ENCODE data around the gene EIF5A.

The EIF5A gene

DNA sequence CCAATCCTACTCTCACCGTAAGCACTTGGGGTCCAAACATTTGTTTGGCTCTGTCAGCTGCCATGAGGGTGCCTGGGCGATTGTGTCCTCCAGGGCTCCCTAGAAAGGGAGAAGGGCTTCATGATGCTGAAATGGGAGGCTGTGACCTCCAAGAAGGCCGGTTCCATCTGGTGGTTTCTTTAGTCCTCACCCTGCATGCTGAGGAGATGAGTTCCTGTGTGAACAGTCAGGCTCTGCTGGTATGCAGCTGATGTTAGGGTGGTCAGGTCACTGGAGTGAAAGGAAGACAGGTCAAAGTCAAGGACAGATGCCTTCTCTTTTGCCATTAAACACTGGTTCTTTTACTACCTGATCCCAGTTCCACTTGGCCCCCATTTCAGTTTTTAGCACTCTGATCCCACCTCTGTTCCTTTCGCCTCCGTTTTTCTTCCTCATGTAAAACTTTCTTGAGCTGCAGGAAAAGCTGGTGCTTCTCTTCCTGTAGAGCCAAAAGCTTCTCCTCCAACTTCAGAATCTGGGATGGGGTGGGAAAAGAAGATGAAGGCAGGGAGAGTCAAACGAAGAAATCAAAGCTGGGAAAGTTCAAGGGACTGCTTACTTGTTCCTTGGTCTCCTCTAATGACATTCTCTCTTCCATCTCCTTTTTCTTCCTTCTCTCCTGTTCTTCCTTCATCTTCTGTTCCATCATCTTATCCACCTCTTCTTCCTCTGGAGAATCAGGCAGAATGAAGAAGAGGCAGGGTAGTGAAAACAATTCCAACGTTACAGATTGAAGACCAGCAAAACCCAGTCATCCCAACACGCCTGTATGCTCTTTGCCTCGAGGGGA lies 6.7 kb downstream of the EIF5A start:
- DNase-seq, result peak; percentile 62

DNA sequence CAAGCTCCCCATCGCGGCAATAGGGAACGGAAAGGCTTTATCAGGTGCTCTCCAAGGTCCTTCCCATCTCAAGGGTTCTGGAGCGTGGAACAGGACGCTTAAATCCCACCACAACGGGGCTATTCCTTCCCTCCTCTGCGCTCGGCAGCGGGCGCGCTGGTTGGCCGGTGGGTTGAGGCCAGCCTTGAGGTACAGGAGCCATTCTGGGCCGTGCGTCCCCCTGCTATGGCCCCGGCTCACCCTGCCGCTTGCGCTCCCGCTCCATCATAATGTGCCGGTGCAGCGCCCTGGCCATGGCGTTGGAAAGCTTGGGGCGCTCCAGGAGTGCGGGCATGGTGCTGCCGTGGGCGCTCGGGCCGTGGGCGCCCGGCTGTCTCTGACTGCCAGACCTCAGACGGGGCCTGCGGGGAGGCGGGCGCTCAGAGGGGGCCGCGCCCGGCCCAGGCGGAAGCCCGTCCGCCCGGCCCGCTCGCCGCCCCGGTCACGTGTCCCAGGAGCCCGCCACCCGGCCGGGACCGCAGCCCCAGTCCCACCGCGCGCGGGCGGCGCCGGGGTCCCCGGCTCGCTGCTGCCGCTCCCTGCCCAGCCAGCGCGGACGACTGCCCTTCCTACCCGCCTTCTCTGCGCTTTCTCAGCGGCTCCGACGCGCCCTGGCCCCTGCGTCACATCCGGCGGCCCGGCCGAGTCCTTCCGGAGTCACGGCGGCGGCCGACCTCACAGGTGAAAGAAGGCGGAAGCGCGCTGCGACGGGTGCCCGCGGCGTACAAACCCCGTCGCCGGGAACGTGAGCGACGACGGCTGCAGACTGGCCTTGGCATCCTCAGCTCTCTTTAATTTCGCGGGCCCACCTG lies 7.5 kb downstream of the EIF5A start, which contains the start of gene GPS2:
TSS of gene GPS2 (minus strand) at position 642 of the 851 bp plus-strand sequence. CDS start at position 334, 308 bp downstream.
- peak; percentile 86 for DNase-seq

DNA sequence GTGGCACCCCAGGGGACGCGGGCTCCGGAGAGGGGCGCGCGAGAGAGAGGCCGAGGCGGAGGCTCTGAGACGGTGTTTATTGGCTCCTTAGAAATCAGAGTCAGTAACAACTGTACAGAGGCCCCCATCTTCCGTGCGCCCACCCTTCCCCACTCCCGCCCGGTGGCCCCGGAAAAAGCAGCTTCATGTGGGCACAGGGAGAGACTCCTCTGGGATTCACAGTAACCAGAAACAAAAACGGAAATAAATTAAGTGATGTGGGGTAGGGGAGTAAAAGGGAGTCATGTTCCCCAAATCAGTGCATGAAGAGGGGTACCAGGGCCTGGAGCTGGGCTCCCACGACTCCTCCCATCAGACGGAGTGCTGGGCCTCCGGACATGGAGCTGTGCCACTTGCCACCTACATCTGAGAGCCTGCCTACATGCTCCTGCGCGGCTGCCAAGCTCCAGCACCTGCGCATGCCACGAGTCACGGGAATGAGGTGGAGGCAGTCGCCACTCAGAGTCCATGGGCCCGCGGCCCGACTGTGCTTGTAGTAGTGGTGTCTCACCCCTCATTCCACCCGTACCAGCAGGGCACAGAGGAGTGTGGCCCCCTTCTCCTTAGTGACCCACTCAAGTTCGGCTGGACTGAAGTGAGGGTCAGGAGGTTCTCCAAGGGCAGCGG lies 8.3 kb downstream of the EIF5A start:
- DNase-seq, result no peak

DNA sequence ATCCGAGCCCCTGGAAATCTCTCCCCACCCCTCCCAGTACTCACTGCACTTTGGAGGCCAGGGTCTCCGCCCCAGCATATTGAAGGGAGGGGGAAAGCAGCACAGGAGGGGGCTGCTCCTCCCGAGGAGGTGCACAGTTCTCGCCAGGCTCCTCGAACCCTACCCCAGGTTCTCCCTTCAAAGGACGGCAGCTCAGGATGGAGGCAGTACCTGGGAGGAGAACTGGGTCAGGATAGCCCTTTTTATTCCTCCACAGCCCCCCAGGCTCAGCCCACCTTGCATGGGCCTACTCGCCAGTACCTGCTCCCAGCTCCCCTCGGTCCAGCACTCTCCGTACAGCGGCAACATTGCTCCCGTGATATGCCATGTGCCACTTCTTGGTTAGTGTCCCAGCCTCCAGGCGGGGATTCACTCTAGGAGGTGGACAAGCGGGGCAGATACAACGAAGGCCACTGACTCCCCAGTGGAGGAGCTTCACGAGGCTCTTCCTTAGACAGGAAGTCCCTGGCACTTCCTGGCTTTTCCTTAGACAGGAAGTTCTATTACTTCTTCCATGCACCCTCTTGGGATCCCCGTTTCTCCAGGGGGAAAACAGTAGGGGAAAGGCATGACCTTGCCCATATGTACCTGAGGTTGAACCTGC lies 9.9 kb downstream of the EIF5A start:
- no peak for DNase-seq

DNA sequence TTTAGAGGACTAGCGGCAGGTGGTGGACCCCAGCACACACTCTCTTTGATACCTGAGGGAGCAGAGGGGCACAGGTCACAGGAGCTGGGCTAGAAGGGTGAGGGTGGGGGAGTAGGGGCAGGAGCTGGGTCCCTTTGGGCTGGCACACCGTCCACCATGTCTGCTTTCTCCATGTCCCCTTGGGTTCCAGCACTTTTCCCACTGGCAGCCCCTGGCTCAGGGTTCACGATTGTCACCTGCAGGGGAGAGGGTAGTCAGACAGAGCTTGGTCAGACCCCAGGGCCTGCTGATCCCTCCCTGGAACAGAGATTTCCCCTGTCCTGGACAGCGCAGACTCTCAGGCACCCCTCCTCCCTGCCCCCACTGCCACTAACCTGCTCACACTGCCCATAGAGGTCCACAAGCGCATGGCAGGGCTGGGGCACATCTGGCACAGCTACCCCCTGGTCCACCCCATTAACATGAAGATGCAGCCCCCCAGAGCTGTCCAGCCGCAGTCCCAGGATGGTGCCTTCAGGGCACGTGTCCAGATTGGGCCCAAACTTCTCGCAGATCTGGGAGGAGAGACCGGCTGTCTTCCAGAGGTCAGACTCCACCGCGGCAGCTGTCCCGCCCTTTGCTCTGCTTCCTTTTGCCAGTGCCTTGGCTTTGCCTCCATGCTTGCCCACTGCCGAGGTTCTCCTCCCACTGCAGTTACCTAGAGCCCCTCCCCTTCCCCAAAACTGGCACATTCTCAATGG lies 10.9 kb downstream of the EIF5A start:
- no peak for DNase-seq

DNA sequence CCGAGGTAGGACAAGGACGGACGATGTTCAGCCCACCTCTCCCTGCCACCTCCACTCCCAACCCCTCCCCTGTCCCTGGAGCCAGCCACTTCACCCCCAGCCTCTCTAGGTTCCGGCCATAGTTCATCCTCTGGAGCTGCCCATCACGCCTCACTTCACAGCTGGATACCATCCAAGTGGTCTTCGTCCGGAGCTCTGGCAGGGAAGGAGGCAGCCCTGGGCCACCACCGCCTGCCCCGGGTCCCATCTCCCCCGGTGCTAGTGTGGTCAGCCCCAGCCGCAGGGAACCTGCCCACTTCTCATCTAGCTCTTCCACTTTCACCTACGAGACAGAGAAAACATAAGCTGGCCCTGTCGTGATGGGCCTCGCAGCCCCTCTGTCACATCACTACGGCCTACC lies 14.0 kb downstream of the EIF5A start:
- DNase-seq, result no peak

DNA sequence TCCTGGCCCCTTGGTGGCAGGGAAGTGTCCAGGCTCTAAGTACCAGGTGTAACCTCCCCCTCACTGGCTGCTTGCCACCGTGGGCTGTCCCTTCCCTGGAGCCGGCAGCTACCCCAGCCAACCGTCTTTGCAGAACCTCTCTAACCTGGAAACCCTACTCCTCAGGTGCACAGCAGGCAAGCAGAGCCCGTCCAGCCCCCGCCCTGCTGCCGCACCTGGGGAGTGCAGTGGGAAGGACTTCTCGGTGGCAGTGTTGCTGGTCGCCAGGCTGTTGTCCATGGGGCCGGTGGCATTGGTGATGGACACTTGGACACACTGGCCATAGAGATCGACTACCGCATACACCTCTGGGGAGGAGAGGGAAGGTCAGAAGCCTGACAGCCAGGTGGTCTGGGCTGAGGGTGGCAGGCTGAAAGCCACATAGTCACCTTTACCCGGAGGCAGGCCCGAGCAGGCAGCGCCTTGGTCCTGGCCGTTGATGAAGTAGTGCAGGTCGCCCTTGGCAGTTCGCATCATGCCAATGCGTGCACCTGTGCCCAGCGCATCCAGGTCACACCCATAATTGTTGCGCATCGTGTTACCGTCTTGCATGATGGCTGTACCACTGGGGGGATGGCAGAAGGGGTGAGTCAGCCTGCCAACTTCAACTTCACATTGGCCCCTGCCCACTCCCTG lies 15.2 kb downstream of the EIF5A start:
- no peak for DNase-seq

DNA sequence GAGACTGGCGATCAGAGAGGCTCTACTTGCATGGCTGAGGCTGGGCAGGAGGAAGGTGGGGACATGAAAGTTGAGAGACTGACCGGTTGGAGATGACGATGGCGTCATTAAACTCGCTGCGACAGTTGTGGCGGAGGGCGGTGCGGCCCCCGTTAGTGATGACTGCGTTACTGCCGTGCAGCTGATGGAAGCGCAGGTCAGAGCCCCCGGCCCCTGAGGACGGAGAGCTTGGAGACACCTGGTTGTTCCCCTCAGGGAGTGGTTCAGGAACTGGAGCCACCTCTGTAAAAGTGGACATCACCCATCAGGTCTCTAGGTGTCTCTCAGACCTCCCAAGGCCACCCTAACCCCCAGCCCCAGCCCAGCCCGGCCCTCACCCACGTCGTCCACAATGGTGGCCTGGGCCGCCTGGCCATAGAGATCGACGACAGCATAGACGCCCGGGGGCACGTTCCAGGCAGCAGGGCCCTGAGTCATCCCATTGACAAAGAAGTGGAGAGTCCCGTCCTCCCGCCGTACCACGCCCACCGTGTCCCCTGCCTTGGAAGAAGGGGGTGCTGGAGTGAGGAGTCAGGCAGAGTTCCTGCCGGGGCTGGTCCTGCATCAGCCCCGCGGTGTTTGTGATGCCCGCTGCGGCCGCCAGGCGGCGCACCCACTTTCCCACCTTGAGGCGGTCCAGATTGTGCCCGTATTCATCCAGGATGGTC lies 16.5 kb downstream of the EIF5A start:
- DNase-seq, result peak; percentile 52

DNA sequence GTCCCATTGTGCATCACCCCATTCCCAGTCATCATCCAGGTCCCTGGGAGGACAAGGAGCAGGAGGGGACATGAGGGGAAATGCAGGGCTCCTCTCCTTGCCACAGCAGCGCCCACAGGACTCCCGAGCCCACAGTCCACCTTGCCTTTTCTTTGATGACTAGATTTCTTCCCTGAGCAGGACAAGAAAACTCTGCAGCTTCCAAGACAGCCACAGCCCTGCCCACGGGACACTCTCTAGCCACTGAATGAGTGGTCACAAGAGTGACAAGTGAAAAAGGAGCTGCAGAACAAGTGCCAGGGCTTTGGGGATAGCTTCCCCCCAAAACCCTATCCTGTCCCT lies 17.0 kb downstream of the EIF5A start:
- no peak for DNase-seq

DNA sequence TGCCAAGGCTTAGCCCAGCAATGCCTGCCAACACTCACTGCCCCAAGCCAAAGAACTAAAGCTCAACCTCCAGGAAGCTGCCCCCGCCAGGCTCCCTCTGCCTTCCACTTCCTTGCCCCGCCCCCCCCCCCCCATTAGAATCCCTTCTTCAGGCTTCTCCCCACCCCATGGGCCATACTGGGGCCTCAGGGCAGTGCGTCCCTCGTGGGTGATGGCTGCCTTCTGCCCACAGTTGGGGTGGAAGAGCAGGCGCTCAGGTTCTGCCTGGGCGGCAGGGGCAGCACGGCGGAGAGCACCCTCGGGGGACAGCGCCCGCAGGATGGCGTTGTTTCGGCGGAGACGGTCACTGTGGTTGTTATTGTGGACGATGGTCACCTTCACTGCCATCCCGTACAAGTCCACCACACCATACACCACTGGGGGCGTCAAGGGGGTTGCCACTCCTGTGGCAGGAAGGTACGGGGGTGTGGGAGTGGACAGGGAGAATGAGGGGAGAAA lies 17.7 kb downstream of the EIF5A start:
- no peak for DNase-seq

DNA sequence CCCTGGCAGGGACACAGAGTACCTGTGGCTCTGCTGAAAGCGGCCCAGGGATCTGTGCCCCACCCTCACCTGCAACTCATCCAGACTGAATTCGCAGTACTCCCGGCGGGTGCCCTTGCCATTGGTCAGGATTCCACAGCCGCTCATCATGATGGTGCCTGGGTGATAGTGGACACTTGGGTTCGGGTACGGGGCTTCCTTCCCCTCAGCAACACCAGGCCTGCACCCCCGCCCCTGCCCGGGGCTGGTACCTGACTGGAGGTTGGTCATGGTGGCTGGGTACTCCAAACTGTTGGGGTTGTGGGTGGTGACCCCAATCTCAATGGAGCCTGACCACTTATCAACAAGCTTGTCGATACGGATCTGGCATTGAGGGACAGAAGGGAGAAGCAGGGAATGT lies 18.8 kb downstream of the EIF5A start:
- DNase-seq, result no peak

DNA sequence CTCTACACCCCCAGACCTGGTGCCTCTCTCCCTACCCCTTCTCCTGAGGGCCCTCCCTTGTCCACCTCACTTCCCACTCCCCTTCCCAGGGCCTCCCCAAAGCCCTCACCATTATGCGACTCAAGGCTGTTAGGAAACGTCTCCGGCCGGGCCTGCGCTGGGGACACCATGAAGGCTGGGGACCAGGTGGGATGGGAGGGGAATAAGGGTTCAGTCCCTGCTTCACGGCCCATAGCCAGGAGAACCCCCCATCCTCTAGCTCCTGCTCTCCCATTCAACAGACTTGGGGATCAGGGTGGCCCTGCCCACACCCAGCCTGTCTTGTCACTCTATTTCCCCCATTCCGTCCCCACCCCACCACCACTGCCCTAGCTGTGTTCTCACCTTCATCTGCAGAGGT lies 19.6 kb downstream of the EIF5A start:
- no peak for DNase-seq

DNA sequence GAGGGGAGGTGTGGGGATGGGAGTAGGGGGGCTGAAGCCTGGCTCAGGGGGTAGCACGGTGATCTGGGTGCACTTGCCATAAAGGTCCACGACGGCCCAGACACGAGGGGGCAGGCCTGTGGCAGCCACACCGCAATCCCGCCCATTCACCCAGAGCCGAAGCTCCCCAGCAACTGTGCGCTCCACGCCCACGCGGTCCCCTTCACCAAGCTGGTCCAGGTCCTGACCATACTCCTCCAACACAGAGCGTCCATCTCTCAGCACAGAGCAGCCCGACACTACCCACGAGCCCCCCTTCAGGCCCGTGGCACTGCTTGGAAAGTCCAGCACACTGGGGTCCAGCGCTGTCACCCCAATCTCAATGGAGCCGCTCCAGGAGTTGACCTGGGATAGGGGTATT lies 20.1 kb downstream of the EIF5A start:
- DNase-seq, result no peak

DNA sequence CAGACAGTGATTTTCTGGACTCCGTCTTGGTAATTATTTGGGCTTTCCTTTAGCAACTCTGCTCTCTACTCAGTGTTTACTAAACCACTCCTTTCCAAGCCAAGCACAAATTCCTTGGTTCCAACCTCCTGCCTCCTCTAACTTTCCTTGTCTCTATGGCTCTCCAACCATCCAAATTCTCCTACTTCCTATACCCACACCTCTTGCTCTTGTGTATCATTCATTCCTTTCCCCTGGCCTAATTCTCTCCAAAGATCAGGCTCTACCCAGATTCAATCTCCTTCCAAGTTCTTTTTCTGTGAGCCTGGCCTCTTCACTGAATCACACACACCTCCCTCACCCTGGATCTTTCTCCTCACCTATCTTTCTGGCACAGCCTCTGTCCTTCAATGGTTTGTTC lies 20.6 kb downstream of the EIF5A start:
- DNase-seq, result no peak

DNA sequence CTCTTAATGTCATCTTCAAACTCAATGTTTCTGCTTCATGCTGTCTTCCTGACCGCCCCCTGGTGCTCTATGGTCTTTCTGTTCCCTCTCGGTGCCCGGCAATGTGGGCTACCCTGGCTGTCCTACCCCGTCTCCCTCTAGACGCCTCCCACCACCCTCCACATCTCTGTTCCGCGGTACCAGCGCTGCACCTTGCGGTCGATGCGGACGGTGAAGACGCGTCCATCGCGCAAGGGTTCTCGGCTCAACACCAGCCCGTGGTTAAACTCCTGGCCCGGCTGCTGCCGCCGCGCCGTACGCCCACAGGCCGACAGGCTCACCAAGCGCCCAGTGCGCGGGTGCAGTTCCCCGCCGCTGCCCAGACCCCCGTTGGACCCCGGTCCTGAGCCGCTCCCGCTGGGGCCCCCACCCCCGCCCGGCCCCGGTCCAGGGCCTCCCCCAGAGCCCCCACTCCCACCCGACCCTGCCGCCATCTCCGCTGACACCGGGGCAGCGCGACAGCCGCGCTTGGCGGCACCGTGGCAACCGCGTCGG lies 21.5 kb downstream of the EIF5A start, which contains the start of gene NEURL4:
TSS of gene NEURL4 (minus strand) at position 496 of the 534 bp plus-strand sequence. CDS start at position 473, 23 bp downstream.
- DNase-seq, result peak; percentile 45

DNA sequence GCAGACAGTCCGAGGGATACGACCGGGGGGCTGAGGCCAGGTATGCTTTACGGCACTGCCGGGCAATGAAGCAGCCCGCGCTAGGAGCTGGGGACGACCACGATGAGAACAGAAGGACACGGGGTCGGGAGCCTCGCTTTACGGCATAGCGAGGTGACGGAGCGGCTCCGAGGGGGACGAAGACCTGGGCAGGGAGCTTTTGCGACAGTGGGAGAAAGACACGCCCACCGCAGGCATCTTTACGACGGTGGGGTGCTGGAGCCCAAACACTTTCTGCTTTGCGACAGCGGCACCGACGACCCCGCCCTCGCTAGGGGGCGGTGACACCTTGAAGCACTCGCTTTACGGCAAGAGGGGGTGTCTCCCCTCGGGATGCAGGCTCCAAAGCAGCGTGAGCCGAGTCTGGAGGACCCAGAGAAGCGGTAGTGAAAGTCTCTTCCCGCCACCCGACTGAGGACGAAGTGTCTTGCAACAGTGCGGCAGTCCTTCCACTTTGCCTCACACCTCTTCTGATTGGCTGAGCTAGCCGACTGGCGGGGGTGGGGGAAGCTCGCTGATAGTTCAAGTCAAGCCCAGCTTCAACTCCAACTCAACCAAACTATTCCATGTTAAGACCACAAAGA lies 22.1 kb downstream of the EIF5A start:
- DNase-seq, result peak; percentile 99

DNA sequence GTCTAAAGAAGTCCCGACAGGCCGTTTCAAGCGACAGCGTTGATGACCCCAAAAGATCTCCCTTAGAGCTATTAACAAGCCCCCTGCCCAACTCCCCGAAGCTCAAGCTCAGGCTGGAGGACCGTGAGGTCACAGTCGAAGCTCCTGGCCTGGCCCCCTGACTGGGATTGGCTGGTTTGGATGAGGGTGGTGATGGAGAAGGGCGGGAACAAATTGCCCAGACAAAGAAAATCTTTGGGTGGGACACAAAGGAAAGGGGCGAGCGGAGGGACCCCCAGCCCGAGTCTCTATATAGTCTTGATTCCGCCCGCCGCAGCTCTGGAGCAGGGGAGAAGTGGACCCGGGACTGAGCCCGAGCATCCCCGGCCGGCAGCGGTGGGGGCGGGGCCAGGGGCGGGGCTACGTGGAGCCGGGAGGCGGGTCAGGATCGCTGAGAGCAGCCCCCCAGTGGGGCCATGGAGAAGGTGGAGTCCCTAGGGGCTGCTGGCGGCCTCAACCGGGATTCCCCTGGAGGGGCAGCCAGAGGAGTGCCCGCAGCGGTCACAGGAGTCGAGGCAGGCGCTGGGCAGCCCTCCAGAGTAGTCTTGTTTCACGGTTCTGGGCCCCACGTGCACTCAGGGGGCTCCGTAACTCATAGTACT lies 22.7 kb downstream of the EIF5A start:
- peak; percentile 84 for DNase-seq

DNA sequence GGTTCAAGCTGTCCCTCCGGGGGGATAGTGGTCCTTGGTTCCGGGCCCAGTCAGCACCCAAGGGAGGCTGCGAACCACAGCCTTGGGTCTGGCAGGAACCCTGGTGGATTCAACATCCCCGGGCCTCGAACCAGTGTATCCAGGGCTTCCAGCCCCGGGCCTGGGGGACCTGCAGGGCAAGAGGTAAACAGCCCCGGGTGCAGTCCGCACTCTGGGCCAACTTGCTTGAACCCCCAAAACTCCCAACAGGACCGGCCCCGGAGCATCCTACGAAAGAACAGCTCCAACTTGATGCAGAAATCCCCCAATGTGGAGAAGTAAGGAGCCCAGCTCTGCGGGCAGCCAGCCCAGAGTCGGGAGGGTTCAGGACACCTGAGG lies 23.2 kb downstream of the EIF5A start:
- no peak for DNase-seq

DNA sequence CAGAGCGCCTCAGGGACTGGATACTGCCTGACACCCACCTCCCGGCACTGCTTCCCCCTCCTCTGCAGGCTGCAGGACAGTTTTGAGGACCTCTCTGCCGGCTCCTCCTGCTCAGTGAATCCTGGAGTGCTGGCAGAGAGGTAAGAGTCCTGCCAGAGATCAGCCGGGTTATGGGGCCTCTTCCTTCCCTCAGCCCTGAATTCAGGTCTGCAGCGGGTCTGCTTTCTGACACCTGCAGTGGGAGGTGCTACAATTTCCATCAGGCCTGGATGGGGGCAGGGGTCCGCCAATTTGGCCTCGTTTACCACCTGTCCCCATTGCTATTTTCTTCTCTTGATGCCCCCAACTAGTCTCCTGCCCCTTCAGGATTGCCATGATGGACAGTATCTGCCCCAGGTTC lies 24.7 kb downstream of the EIF5A start:
- DNase-seq, result no peak
